DND-41 (cell line): ENCODE measurements around the gene ZFAND2A.
"Not testable (repeated sequence)": the region's sequence is repeated elsewhere in the genome, so short reads cannot be mapped to it uniquely, and the experiment has no call there.

Source experiments
- ATAC-seq: fragments of 200-7000 bp; cut with Tn5 transposase; 3 replicates; pipeline ENCODE4 v1.9.1; 2021; ENCODE audit warnings: low read depth; ENCODE audit not compliant: insufficient read depth
- DNase-seq: peaks from one replicate; pipeline ENCODE4 v3.0.0-alpha.2; 2020
- H2AFZ ChIP-seq: 2 replicates; pipeline ENCODE4 v1.6.0; 2012; ENCODE audit warnings: low read depth, low read length
- H3K27ac ChIP-seq: 2 replicates; pipeline ENCODE4 v1.5.1; 2012; ENCODE audit warnings: low read length, inconsistent platforms
- H3K27me3 ChIP-seq: fragments of 200-600 bp; sonication (generic); 2 replicates; pipeline ENCODE4 v1.6.0; 2012; ENCODE audit warnings: low read length, mild to moderate bottlenecking, inconsistent platforms; ENCODE audit not compliant: insufficient read depth, poor library complexity
- H3K36me3 ChIP-seq: 2 replicates; pipeline ENCODE4 v1.5.1; 2012; ENCODE audit warnings: low read length, inconsistent platforms; ENCODE audit not compliant: insufficient read depth
- H3K4me1 ChIP-seq: 2 replicates; pipeline ENCODE4 v1.5.1; 2012; ENCODE audit warnings: mild to moderate bottlenecking, low read length; ENCODE audit not compliant: insufficient read depth
- H3K4me2 ChIP-seq: 2 replicates; pipeline ENCODE4 v1.6.0; 2012; ENCODE audit warnings: mild to moderate bottlenecking, moderate library complexity, low read length, inconsistent platforms; ENCODE audit not compliant: insufficient read depth
- H3K4me3 ChIP-seq, 2 experiments: fragments of 200-600 bp in 1 of 2; shearing (Covaris generic) in 1 of 2; 2 replicates each; pipeline ENCODE4 v1.5.1; 2012 to 2016; ENCODE audit warnings: inconsistent platforms in 2 of 2, low read length in 2 of 2, mild to moderate bottlenecking in 2 of 2, low read depth in 1 of 2, moderate library complexity in 1 of 2
- H3K79me2 ChIP-seq: 2 replicates; pipeline ENCODE4 v1.6.0; 2012; ENCODE audit warnings: low read length, inconsistent platforms; ENCODE audit not compliant: insufficient read depth
- H3K9ac ChIP-seq: 2 replicates; pipeline ENCODE4 v1.6.0; 2012; ENCODE audit warnings: low read depth, mild to moderate bottlenecking, inconsistent platforms, low read length, moderate library complexity
- H3K9me3 ChIP-seq: 2 replicates; pipeline ENCODE4 v1.5.1; 2012; ENCODE audit warnings: low read length, moderate library complexity, mild to moderate bottlenecking, inconsistent platforms; ENCODE audit not compliant: insufficient read depth, severe bottlenecking
- H4K20me1 ChIP-seq: 2 replicates; pipeline ENCODE4 v1.6.0; 2012; ENCODE audit warnings: low read length; ENCODE audit not compliant: insufficient read depth
- CTCF ChIP-seq: IDR thresholded peaks from 2 replicates; pipeline ENCODE4 v1.5.1; 2012; ENCODE audit warnings: borderline replicate concordance, low read length, moderate library complexity, mild to moderate bottlenecking; ENCODE audit not compliant: poor library complexity, severe bottlenecking; ENCODE audit errors: extremely low read depth
- EZH2 ChIP-seq: IDR thresholded peaks from 3 replicates; pipeline ENCODE4 v1.6.1; 2012; ENCODE audit warnings: borderline replicate concordance, low read depth, mild to moderate bottlenecking, moderate library complexity, low read length, inconsistent platforms; ENCODE audit not compliant: severe bottlenecking

The ZFAND2A gene

DNA sequence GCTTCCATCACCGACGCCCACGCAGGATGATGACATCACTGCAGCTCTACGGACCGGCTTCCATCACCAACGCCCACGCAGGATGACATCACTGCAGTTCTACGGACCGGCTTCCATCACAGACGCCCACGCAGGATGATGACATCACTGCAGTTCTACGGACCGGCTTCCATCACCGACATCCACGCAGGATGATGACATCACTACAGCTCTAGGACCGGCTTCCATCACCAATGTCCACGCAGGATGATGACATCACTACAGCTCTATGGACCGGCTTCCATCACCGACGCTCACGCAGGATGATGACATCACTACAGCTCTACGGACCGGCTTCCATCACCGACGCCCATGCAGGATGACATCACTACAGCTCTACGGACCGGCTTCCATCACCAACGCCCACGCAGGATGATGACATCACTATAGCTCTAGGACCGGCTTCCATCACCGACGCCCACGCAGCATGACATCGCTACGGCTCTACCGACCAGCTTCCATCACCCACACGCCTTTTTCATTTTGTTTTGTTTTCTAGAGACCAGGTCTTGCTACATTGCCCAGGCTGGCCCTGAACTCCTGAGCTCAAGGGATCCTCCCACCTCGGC, 42.6 kb downstream of the ZFAND2A start:
- DNase-seq (no peak), ATAC-seq (no peak)
- H3K4me3 ChIP-seq = no peak overlapping the region
- H3K27me3 ChIP-seq = no peaks in the 10 kb centered on the region
- no peak overlapping the region for H3K4me2 ChIP-seq
- no peak overlapping the region for H3K27ac ChIP-seq
- peaks cover 39% of the 10 kb centered on the region for H4K20me1 ChIP-seq
- no peaks in the 10 kb centered on the region for H3K9me3 ChIP-seq
- peaks cover 11% of the 10 kb centered on the region; the same call in 1 of the 2 replicates for H3K79me2 ChIP-seq
- H3K9ac ChIP-seq = no peak overlapping the region
- no peak for TF ChIP-seq CTCF
- TF ChIP-seq EZH2 = no peak
- peaks cover 7% of the 10 kb centered on the region; the same call in 1 of the 2 replicates for H3K36me3 ChIP-seq
- no peaks in the 10 kb centered on the region for H3K4me1 ChIP-seq
- no peak overlapping the region for H2AFZ ChIP-seq

GRCh38 chr7:1116383-1117008, 43.5 kb downstream of the ZFAND2A start:
- H4K20me1 ChIP-seq = peaks cover 31% of the 10 kb centered on the region
- H3K4me3 ChIP-seq, H3K36me3 ChIP-seq, H3K9ac ChIP-seq, H3K79me2 ChIP-seq, H3K4me2 ChIP-seq, H3K27ac ChIP-seq, ATAC-seq, H3K4me1 ChIP-seq, DNase-seq, H3K9me3 ChIP-seq, H3K27me3 ChIP-seq, H2AFZ ChIP-seq: not testable (repeated sequence)

DNA sequence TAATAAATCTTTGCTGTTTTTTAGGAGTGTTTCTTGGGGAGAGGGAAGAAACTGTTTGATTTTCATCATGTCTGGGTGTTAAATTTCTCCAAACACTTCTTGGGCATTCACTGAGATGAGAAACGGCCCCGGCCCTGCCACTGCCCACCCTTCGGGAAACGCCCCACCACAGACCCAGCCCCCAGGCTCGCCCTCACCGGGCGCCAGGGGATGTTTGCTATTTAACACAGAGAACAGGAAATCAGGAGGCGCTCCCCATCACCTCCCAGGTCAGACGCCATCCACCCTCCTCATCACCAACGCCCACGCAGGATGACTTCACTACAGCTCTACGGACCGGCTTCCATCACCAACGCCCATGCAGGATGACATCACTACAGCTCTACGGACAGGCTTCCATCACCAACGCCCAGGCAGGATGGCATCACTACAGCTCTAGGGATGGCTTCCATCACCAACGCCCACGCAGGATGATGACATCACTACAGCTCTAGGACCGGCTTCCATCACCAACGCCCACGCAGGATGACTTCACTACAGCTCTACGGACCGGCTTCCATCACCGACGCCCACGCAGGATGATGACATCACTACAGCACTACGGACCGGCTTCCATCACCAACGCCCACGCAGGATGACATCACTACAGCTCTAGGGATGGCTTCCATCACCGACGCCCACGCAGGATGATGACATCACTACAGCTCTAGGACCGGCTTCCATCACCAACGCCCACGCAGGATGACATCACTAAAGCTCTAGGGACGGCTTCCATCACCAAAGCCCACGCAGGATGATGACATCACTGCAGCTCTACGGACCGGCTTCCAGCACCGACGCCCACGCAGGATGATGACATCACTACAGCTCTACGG, 44.6 kb downstream of the ZFAND2A start:
- DNase-seq, H3K9ac ChIP-seq, H2AFZ ChIP-seq: not testable (repeated sequence)

DNA sequence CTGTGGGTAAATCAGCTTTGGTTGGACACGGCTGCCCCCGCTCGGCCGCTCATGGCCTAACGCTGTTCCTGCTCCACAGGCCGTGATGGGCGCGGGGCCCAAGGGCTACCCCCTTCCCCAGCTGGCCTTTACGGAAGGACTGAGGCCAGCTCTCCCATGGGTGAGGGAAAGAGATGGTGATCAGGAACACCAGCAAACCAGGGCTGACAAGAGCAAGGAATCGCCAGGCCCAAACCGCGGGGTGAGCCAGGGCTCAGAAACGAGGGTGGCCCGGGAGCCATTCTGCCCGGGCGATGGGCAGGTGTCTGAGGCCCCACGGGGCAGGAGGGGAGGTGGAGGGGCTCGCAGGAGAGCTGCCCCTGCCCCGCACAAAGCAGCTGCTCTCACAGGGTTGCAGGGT, 45.5 kb downstream of the ZFAND2A start:
- Histone ChIP-seq H3K4me2 (no peak overlapping the region), H3K79me2 (peaks cover 4% of the 10 kb centered on the region; the same call in 1 of the 2 replicates), H4K20me1 (peaks cover 31% of the 10 kb centered on the region), H3K4me1 (no peaks in the 10 kb centered on the region), H2AFZ (no peak overlapping the region), H3K27ac (no peak overlapping the region), H3K27me3 (no peaks in the 10 kb centered on the region), H3K9ac (no peak overlapping the region), H3K9me3 (no peaks in the 10 kb centered on the region), H3K4me3 (no peak overlapping the region), H3K36me3 (peaks cover 7% of the 10 kb centered on the region; the same call in 1 of the 2 replicates)
- TF ChIP-seq CTCF (no peak), EZH2 (no peak)
- ATAC-seq (no peak), DNase-seq (no peak)

More for the DNA sequence above, 44.6 kb downstream of the ZFAND2A start:
- not testable (repeated sequence) for H3K4me3 ChIP-seq, H3K4me2 ChIP-seq, H3K9me3 ChIP-seq, H3K79me2 ChIP-seq, H3K4me1 ChIP-seq, H3K36me3 ChIP-seq, ATAC-seq, H3K27ac ChIP-seq, H3K27me3 ChIP-seq
- peaks cover 31% of the 10 kb centered on the region for H4K20me1 ChIP-seq
